Psoas muscle (tissue), 8 donors: ENCODE results near the gene IFI30. TPM values are rescaled to one million over a fixed set of nuclear protein-coding genes. Genes with fewer than 3 reads are reported as not detected.

Source experiments
- ATAC-seq, 4 donors: fragments of 200-7000 bp; cut with Tn5 transposase; one replicate each; pipeline ENCODE4 v1.9.1; 2020; ENCODE audit warnings: moderate library complexity in 3 of 4, mild to moderate bottlenecking in 2 of 4
- DNase-seq, 2 donors: peaks; one replicate each; pipeline ENCODE4 v3.0.0-alpha.2; 2020
- H3K27ac ChIP-seq: fragments of 200-600 bp; one replicate; pipeline ENCODE4 v1.8.0; 2022
- H3K27me3 ChIP-seq, 3 donors: fragments of 200-600 bp in 1 of 3; one replicate each; pipeline versions ENCODE4 v1.6.1 to v1.8.0; 2013 to 2022; ENCODE audit warnings: low read length in 2 of 3, mild to moderate bottlenecking in 2 of 3, moderate library complexity in 1 of 3; ENCODE audit not compliant: insufficient read depth in 3 of 3
- H3K36me3 ChIP-seq, 2 donors: fragments of 200-600 bp in 1 of 2; one replicate each; pipeline versions ENCODE4 v1.6.1 to v1.8.0; 2013 to 2022; ENCODE audit warnings: low read depth in 1 of 2, mild to moderate bottlenecking in 1 of 2, moderate library complexity in 1 of 2; ENCODE audit not compliant: insufficient read depth in 1 of 2
- H3K4me1 ChIP-seq: fragments of 200-600 bp; one replicate; pipeline ENCODE4 v1.8.0; 2022
- H3K4me3 ChIP-seq: fragments of 200-600 bp; one replicate; pipeline ENCODE4 v1.8.0; 2022; ENCODE audit warnings: mild to moderate bottlenecking
- H3K9me3 ChIP-seq: fragments of 200-600 bp; one replicate; pipeline ENCODE4 v1.8.0; 2022
- WGBS, 3 donors: extraction: QIAGEN DNeasy Blood & Tissue Kit; methylation state at CpG; one replicate each; pipeline versions ENCODE4 v1.1.6 to v1.1.7; 2013; 5-methylcytosine and 5-hydroxymethylcytosine counted together
- intact Hi-C, 2 donors: fragments of 100-400 bp; cut with DNase I; formaldehyde crosslinking; loops; one replicate each; pipeline versions ENCODE4 v1.11.0 to v1.14.2; 2022
- polyA plus RNA-seq, 3 donors: library from polyadenylated mRNA; stranded (reverse); fragments of 200-250 nt; gene quantifications; one replicate each; pipeline ENCODE4 v1.2.3, GENCODE V29; 2013
- total RNA-seq, 4 donors: library from RNA; stranded (reverse); fragmentation: NEBNext Ultra II Directional in 2 of 4; extraction: Animal tissue kit (Norgen Biotek cat#: 25700) in 2 of 4; gene quantifications; one replicate each; pipeline versions ENCODE4 v1.2.1 to v1.2.4, GENCODE V29; 2021 to 2023
- TF ChIP-seq, protein P1 (sequence below): fragments of 200-600 bp; IDR thresholded peaks from one replicate; pipeline ENCODE4 v1.8.0; 2022; ENCODE audit warnings: antibody characterized with exemption
- donor health status: healthy with polysubstance abuse.
- donor health status: DM: no; HTN: no; CAD: no; lungs with moderate emphysema.
- donor health status: Bipolar disorder and iron deficiency.
- donor health status: healthy.
- donor health status: DM: yes; HTN: yes; CAD: no.
- donor health status: DM: no; HTN: no; CAD: no.
- donor health status: DM: no; HTN: no; CAD: no.
- donor health status: DM: yes; HTN: yes; CAD: no.

IFI30 gene
- total and polyA plus RNA-seq, 7 donors: 1.4 to 21.5 (median 10.1) TPM

DNA sequence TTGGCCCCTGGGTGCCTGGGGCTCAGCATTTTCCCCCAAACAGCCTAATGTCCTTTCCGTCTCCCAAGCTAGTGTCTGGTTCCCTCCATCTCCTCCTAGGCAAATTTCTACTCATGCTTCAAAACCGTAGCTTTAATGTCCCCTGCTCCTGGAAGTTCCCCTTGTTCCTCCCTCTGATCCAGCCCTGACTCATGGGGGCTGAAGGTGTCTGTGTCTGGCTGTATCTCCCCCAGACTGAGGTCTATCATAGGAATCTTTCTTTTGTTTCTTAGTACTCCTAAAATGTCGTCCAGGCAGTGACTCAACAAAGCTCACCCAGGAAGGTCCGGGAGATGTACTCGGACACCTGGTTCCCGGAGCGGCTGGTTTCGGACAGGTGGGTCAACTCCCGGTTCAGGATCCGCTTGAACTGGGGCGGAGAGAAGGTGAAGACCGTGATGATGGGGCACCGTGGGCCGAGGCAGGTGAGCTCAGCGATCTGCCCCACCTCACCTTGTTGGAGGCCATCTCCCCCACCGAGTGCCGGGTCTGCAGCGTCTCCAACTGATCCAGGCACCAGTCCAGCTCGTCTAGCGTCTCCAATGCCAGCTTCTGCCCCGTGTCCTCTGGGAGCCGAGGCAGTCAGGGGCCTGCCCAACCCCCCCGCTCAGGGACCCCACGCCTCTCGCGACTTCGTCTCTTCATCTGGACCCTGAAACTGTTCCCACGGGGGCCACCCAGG lies 46.5 kb downstream of the IFI30 start:
- no peak overlapping the region for H3K4me3 ChIP-seq
- peaks cover 5% of the 10 kb centered on the region for H3K4me1 ChIP-seq
- TF ChIP-seq, protein P1, sequence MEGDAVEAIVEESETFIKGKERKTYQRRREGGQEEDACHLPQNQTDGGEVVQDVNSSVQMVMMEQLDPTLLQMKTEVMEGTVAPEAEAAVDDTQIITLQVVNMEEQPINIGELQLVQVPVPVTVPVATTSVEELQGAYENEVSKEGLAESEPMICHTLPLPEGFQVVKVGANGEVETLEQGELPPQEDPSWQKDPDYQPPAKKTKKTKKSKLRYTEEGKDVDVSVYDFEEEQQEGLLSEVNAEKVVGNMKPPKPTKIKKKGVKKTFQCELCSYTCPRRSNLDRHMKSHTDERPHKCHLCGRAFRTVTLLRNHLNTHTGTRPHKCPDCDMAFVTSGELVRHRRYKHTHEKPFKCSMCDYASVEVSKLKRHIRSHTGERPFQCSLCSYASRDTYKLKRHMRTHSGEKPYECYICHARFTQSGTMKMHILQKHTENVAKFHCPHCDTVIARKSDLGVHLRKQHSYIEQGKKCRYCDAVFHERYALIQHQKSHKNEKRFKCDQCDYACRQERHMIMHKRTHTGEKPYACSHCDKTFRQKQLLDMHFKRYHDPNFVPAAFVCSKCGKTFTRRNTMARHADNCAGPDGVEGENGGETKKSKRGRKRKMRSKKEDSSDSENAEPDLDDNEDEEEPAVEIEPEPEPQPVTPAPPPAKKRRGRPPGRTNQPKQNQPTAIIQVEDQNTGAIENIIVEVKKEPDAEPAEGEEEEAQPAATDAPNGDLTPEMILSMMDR: no peak
- WGBS, 3 donors: 59 to 61% (median 61%) methylated on average over 28 of the region's 28 CpGs
- no peak overlapping the region for H3K27ac ChIP-seq
- H3K36me3 ChIP-seq: no peaks in the 10 kb centered on the region
- no peaks in the 10 kb centered on the region for H3K9me3 ChIP-seq
- peaks cover 0 to 3% (median 0%) of the 10 kb centered on the region in 3 donors for H3K27me3 ChIP-seq
- ATAC-seq (no peak), DNase-seq (no peak)
- intact Hi-C loops: loop anchor here in 1 of 2 donors (5.0 to 10.0 kb wide), 2 partner anchors 68 to 195 kb away; partner anchors contain the start of genes PIK3R2 and SSBP4

DNA sequence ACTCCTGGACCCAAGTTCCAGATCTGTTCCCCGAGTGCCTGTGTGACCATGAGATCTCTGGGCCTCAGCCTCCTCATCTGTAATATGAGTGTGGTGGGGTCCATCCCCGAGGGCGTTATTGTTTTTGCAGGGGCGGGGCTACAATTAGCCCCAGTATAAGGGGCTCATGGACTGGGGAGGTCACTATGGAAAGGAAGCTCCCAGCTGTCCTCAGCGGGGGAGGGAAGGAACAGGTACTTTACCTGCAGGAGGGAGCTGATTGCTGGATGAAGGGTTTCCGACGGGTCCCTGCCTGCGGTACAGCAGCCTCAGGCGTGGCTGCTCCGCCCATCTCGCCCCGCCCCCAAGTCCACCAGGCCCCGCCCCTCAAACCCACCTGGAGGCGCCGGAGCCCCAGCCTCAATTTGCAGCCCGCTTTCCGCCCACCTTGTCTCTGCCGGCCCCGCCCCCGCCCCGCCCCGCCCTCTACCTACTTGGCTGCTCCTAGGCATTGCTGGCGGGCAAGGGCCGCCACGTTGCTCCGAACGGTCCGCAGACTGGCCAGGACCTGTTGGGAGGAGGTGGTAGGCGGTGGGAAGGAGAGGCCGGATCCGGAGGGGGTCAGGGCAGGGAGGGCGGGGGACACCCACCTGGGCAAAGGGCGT lies 47.1 kb downstream of the IFI30 start:
- DNase-seq: no peak
- no peak for ATAC-seq
- Histone ChIP-seq H3K4me1 (peaks cover 6% of the 10 kb centered on the region), H3K9me3 (no peaks in the 10 kb centered on the region), H3K36me3 (no peaks in the 10 kb centered on the region), H3K4me3 (no peak overlapping the region), H3K27me3 (peaks cover 0 to 3% (median 0%) of the 10 kb centered on the region in 3 donors), H3K27ac (no peak overlapping the region)
- TF ChIP-seq, protein P1: no peak
- 7 to 22% (median 9%) methylated on average over 15 to 33 of the region's 33 CpGs for WGBS, 3 donors
- intact Hi-C loops: loop anchor here in 1 of 2 donors (5.0 to 10.0 kb wide), 2 partner anchors 68 to 194 kb away; partner anchors contain the start of genes PIK3R2 and SSBP4

DNA sequence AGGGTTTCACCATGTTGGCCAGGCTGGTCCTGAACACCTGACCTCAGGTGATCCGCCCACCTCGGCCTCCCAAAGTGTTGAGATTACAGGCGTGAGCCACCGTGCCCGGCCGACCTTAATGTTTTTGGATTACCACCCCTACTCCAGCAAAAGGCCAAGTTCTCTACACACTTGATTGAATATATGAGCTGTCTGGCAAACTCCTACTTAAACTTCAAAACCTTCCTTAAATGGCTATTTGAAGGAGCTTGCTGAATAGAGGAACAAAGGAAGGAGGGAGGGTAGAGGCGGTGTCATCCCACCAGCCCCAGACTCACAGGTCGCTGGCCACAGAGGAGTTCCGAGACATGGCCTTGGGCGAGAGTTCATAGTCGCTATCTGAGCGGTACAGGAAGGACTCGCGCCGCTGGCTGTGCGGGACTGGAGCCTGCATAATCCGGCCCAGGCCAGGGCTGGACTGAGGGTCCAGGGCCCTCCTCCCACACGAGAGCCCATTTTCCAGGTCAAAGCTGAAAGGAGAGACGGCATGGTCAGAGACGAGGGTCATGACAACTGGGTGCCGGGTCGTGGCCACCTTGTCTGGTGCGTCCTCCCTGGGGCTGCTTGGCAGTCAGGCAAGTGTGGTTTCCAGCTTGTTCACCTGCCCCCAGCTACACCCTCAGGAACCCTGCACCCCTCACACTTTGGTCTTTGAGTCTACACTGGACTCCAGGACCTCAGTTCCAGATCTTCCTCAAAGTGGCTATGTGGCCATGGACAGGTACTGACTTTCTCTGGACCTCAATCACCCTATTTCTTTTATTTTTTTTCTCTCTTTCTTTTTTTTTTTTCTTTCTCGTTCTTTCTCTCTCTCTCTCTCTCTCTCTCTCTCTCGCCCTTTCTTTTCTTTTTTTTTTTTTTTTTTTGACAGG lies 48.5 kb downstream of the IFI30 start:
- DNase-seq (no peak), ATAC-seq (no peak)
- 81 to 85% (median 84%) methylated on average over 24 to 25 of the region's 25 CpGs for WGBS, 3 donors
- Histone ChIP-seq H3K36me3 (no peaks in the 10 kb centered on the region), H3K4me1 (peaks cover 12% of the 10 kb centered on the region), H3K27ac (no peak overlapping the region), H3K27me3 (peaks cover 0 to 3% (median 0%) of the 10 kb centered on the region in 3 donors), H3K9me3 (no peaks in the 10 kb centered on the region), H3K4me3 (no peak overlapping the region)
- TF ChIP-seq, protein P1: no peak
- intact Hi-C loops: loop anchor here in 1 of 2 donors (5.0 to 10.0 kb wide), 2 partner anchors 70 to 193 kb away; partner anchors contain the start of genes PIK3R2 and SSBP4

DNA sequence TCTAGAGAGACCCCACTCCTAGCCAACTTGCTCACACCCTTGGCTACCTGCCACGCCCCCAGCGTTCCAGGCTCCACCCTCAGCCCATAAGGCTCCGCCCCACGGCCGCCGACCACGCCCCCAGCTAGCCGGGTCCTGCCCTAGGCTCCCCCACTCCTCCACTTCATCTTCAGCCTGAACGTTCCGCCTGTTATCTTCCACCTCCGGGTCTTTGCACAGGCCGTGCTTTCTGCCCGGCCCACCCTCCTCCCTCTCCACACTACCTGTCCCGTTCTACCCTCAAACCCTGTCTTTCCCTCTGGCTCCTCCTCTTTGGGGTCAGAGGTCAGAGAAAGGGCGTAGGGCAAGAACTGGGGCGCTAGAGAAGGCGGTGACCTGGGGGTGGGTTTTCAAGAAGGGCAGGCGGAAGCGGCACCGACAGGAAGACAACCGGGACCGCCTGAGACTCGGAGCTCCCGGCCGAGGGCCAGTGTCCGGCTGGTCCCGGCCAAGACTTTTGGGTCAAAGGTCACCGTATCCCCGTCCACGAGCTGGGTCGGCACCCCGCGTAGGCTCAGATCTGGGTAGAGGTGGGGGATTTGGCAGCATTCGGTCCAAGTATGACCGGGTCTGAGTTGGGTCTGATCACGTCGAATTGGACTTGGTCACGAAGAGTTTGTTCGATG lies 50.4 kb downstream of the IFI30 start:
- Histone ChIP-seq H3K4me1 (peaks cover 27% of the 10 kb centered on the region), H3K9me3 (no peaks in the 10 kb centered on the region), H3K27ac (peak overlapping the region; percentile 69), H3K4me3 (peak overlapping the region; percentile 65), H3K27me3 (peaks cover 0 to 3% (median 0%) of the 10 kb centered on the region in 3 donors), H3K36me3 (no peaks in the 10 kb centered on the region)
- intact Hi-C loops: loop anchor here in 1 of 2 donors (5.0 to 10.0 kb wide), 2 partner anchors 72 to 191 kb away; partner anchors contain the start of genes PIK3R2 and SSBP4
- ATAC-seq: peak; percentile 4 to 29 (median 11)
- TF ChIP-seq, protein P1: no peak
- WGBS, 3 donors: 7% methylated on average over 39 of the region's 39 CpGs
- DNase-seq: peak; percentile 49 to 78
